HCT116 (cell line): ENCODE measurements around the gene TRPC4. TPM values are rescaled to one million over a fixed set of nuclear protein-coding genes. Genes with fewer than 3 reads are reported as not detected.

Experiments used
- ATAC-seq: fragments of 200-7000 bp; cut with Tn5 transposase; 2 replicates; pipeline ENCODE4 v1.9.1; 2020; ENCODE audit warnings: mild to moderate bottlenecking, moderate library complexity
- BruUV-seq: library from RNA; stranded (reverse); fragments of 400-500 nt; replicated peaks from 2 replicates; lab custom pipeline; 2021; lab: Mats Ljungman, UMichigan
- CTCF ChIA-PET: fragments of 300-600 bp; sonication (Branson Sonifier 250); formaldehyde crosslinking; loops from one replicate; lab custom pipeline; 2021; ENCODE audit warnings: antibody characterized with exemption; lab: Charles Lee
- POLR2A ChIA-PET: fragments of 300-600, 350-600 bp; sonication (Branson Sonifier 250); formaldehyde crosslinking; loops from one replicate; lab custom pipeline; 2021; ENCODE audit warnings: antibody characterized with exemption; lab: Charles Lee
- RAD21 ChIA-PET, 2 experiments: fragments of 300-600 bp; sonication (Branson Sonifier 250); formaldehyde crosslinking; loops; one replicate each; lab custom pipeline; 2023; ENCODE audit warnings: low total read pairs in 2 of 2; ENCODE audit not compliant: uncharacterized antibody in 2 of 2, unreplicated experiment in 2 of 2, low non-redundant PET in 1 of 2; lab: Charles Lee
- DNase-seq: peaks from one replicate; pipeline ENCODE4 v3.0.0-alpha.2; 2010; ENCODE audit warnings: low read depth, low spot score
- H2AFZ ChIP-seq: fragments of 200-600 bp; shearing (Covaris generic), sonication (generic); 2 replicates; pipeline ENCODE4 v1.6.1; 2017; ENCODE audit warnings: low read depth, mixed run types, mixed read lengths, antibody characterized with exemption, low read length; ENCODE audit not compliant: poor library complexity, severe bottlenecking
- H3K27ac ChIP-seq: 2 replicates; pipeline ENCODE4 v1.5.1; 2012; ENCODE audit warnings: low read depth, low read length
- H3K27me3 ChIP-seq: fragments of 200-600 bp; sonication (generic); 2 replicates; pipeline ENCODE4 v1.6.1; 2016; ENCODE audit warnings: mixed run types, low read length, mixed read lengths; ENCODE audit not compliant: insufficient read depth
- H3K36me3 ChIP-seq, 2 experiments: fragments of 200-500 bp in 1 of 2; fragments of 200-600 bp in 1 of 2; sonication (Bioruptor generic) in 1 of 2; sonication (generic) in 1 of 2; 2 replicates each; pipeline versions ENCODE4 v1.5.1 to v1.6.1; 2014 to 2016; ENCODE audit warnings: low read length in 2 of 2, inconsistent platforms in 1 of 2, mixed read lengths in 1 of 2, mixed run types in 1 of 2; ENCODE audit not compliant: insufficient read depth in 2 of 2, control insufficient read depth in 1 of 2
- H3K4me1 ChIP-seq, 2 experiments: fragments of 200-600 bp in 1 of 2; sonication (generic) in 1 of 2; 2 replicates each; pipeline versions ENCODE4 v1.5.1 to v1.6.1; 2012 to 2017; ENCODE audit warnings: low read length in 2 of 2, inconsistent platforms in 1 of 2, mild to moderate bottlenecking in 1 of 2, mixed read lengths in 1 of 2, mixed run types in 1 of 2, moderate library complexity in 1 of 2; ENCODE audit not compliant: insufficient read depth in 2 of 2, control insufficient read depth in 1 of 2
- H3K4me2 ChIP-seq: fragments of 200-600 bp; sonication (generic); 2 replicates; pipeline ENCODE4 v1.6.1; 2017; ENCODE audit warnings: mixed run types, low read length, mixed read lengths
- H3K4me3 ChIP-seq, 2 experiments: fragments of 200-600 bp in 1 of 2; sonication (generic) in 1 of 2; replicated peaks in 1 of 2; 2 replicates each; pipeline ENCODE4 v1.5.1; 2011 to 2016; ENCODE audit warnings: low read length in 2 of 2, control low read depth in 1 of 2, low read depth in 1 of 2, mild to moderate bottlenecking in 1 of 2, mixed read lengths in 1 of 2, mixed run types in 1 of 2
- H3K79me2 ChIP-seq: fragments of 200-600 bp; sonication (generic); 2 replicates; pipeline ENCODE4 v1.6.1; 2017; ENCODE audit warnings: mild to moderate bottlenecking, mixed run types, low read length, moderate library complexity, mixed read lengths; ENCODE audit not compliant: insufficient read depth
- H3K9ac ChIP-seq: fragments of 200-600 bp; sonication (generic); 2 replicates; pipeline ENCODE4 v1.6.1; 2016; ENCODE audit warnings: low read length, mixed read lengths
- H3K9me2 ChIP-seq: fragments of 200-600 bp; sonication (generic), shearing (Covaris generic); 2 replicates; pipeline ENCODE4 v1.6.1; 2017; ENCODE audit warnings: mixed run types, mild to moderate bottlenecking, moderate library complexity; ENCODE audit not compliant: insufficient read depth
- H3K9me3 ChIP-seq, 2 experiments: fragments of 200-500 bp in 1 of 2; fragments of 200-600 bp in 1 of 2; sonication (Bioruptor generic) in 1 of 2; sonication (generic) in 1 of 2; 2 replicates each; pipeline ENCODE4 v1.6.1; 2014 to 2017; ENCODE audit warnings: low read length in 2 of 2, mixed read lengths in 2 of 2, inconsistent platforms in 1 of 2, low read depth in 1 of 2, mild to moderate bottlenecking in 1 of 2, mixed run types in 1 of 2, moderate library complexity in 1 of 2; ENCODE audit not compliant: control insufficient read depth in 1 of 2, insufficient read depth in 1 of 2
- H4K20me1 ChIP-seq: fragments of 200-600 bp; sonication (generic), shearing (Covaris generic); 2 replicates; pipeline ENCODE4 v1.6.1; 2017; ENCODE audit warnings: mixed run types, mild to moderate bottlenecking, moderate library complexity; ENCODE audit not compliant: insufficient read depth
- CBX3 ChIP-seq: IDR thresholded peaks from 2 replicates; pipeline ENCODE4 v1.6.1; 2012; ENCODE audit warnings: low read depth
- CEBPB ChIP-seq: IDR thresholded peaks from 2 replicates; pipeline ENCODE4 v1.6.1; 2012; ENCODE audit warnings: low read depth
- EGR1 ChIP-seq: IDR thresholded peaks from 2 replicates; pipeline ENCODE4 v1.6.1; 2012; ENCODE audit warnings: low read depth
- EZH2phosphoT487 ChIP-seq: fragments of 200-600 bp; IDR thresholded peaks from 2 replicates; pipeline ENCODE4 v1.6.1; 2018; ENCODE audit warnings: antibody characterized with exemption, borderline replicate concordance
- MAX ChIP-seq: IDR thresholded peaks from 2 replicates; pipeline ENCODE4 v1.6.1; 2012
- POLR2AphosphoS5 ChIP-seq: IDR thresholded peaks from 2 replicates; pipeline ENCODE4 v1.6.1; 2011; ENCODE audit warnings: mild to moderate bottlenecking, low read depth, low read length, moderate library complexity
- RAD21 ChIP-seq: IDR thresholded peaks from 2 replicates; pipeline ENCODE4 v1.6.1; 2012; ENCODE audit warnings: low read depth, mild to moderate bottlenecking
- SP1 ChIP-seq: IDR thresholded peaks from 2 replicates; pipeline ENCODE4 v1.6.1; 2012; ENCODE audit warnings: low read depth
- SRF ChIP-seq: IDR thresholded peaks from 2 replicates; pipeline ENCODE4 v1.6.1; 2012; ENCODE audit warnings: low read depth
- YY1 ChIP-seq: IDR thresholded peaks from 2 replicates; pipeline ENCODE4 v1.6.1; 2011; ENCODE audit warnings: low read length, low read depth, moderate library complexity, mild to moderate bottlenecking; ENCODE audit not compliant: insufficient replicate concordance; ENCODE audit errors: extremely low read depth
- ZBTB33 ChIP-seq: IDR thresholded peaks from 2 replicates; pipeline ENCODE4 v1.6.1; 2011; ENCODE audit warnings: mild to moderate bottlenecking, low read length, moderate library complexity; ENCODE audit not compliant: insufficient replicate concordance; ENCODE audit errors: extremely low read depth
- ZFX ChIP-seq: fragments of 450-650 bp; IDR thresholded peaks from 2 replicates; pipeline ENCODE4 v1.6.1; 2017
- intact Hi-C: fragments of 100-400 bp; cut with micrococcal nuclease; formaldehyde crosslinking; loops from 2 replicates; pipeline ENCODE4 v1.10.0; 2022
- total RNA-seq: library from RNA; stranded (reverse); gene quantifications from one replicate; pipeline ENCODE4 v1.2.1, GENCODE V29; 2021; ENCODE audit not compliant: unreplicated experiment
- TF ChIP-seq, protein P1 (sequence below): IDR thresholded peaks from 2 replicates; pipeline ENCODE4 v1.6.1; 2012

TRPC4 gene
- total RNA-seq, 1 experiment from 2014 or later, result not detected

DNA sequence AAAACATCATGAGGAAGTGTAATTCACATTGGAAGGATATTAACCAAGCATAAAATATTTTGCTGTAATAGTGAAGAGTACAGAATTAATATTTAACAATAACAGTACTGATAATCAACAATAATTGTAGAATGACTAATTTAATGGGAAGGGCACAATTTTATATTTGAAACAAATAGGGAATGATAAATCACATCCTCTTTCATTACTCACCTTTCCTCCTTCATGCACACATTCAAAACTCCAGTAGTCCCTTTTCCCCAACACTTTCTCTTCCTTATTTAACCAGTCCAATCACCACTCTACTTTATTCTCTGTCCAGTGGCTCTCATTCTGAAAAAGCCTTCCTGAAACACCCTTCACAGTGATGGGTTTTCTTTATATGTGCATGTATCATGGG lies 160.3 kb downstream of the TRPC4 start:
- CTCF ChIA-PET, result no interaction called here
- TF ChIP-seq EGR1 (no peak), MAX (no peak), POLR2AphosphoS5 (no peak)
- TF ChIP-seq, protein P1, sequence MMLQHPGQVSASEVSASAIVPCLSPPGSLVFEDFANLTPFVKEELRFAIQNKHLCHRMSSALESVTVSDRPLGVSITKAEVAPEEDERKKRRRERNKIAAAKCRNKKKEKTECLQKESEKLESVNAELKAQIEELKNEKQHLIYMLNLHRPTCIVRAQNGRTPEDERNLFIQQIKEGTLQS, result no peak
- DNase-seq (no peak), ATAC-seq (no peak)
- Histone ChIP-seq H3K27me3 (no peaks in the 10 kb centered on the region), H3K4me3 (no peak overlapping the region), H3K4me1 (no peaks in the 10 kb centered on the region), H3K4me2 (no peak overlapping the region), H3K9me2 (no peaks in the 10 kb centered on the region), H3K9me3 (peaks cover 8 to 16% of the 10 kb centered on the region in 2 experiments; a peak in 3 of 4 replicates), H3K36me3 (no peaks in the 10 kb centered on the region), H3K9ac (no peak overlapping the region), H3K79me2 (no peaks in the 10 kb centered on the region), H2AFZ (no peak overlapping the region), H3K27ac (no peak overlapping the region), H4K20me1 (no peaks in the 10 kb centered on the region)
- no TSS peak for BruUV-seq
- intact Hi-C loops, result no loop called here
- POLR2A ChIA-PET, result no interaction called here
- RAD21 ChIA-PET, result no interaction called here

GRCh38 chr13:37707739-37708500 lies 161.7 kb downstream of the TRPC4 start:
- no TSS peak for BruUV-seq
- no peak overlapping the region for H3K27ac ChIP-seq
- intact Hi-C loops, result no loop called here
- H3K4me3 ChIP-seq, result no peak overlapping the region
- no peaks in the 10 kb centered on the region for H3K79me2 ChIP-seq
- DNase-seq, result no peak
- ATAC-seq, result no peak
- H3K9me2 ChIP-seq, result no peaks in the 10 kb centered on the region
- peaks cover 7 to 18% of the 10 kb centered on the region in 2 experiments; a peak in 3 of 4 replicates for H3K9me3 ChIP-seq
- H3K4me1 ChIP-seq, result no peaks in the 10 kb centered on the region
- H3K4me2 ChIP-seq, result no peak overlapping the region
- ChIA-PET POLR2A (no interaction called here), RAD21 (no interaction called here), CTCF (no interaction called here)
- no peak overlapping the region for H2AFZ ChIP-seq
- H4K20me1 ChIP-seq, result no peaks in the 10 kb centered on the region
- H3K9ac ChIP-seq, result no peak overlapping the region
- H3K36me3 ChIP-seq, result no peaks in the 10 kb centered on the region
- H3K27me3 ChIP-seq, result no peaks in the 10 kb centered on the region
- TF ChIP-seq EZH2phosphoT487 (no peak), SP1 (no peak), RAD21 (no peak), CBX3 (no peak), ZFX (no peak), YY1 (no peak), SRF (no peak), CEBPB (no peak), EGR1 (no peak), ZBTB33 (no peak)
- TF ChIP-seq, protein P1, result no peak
